ENCODE data around the gene PCSK5.

The PCSK5 gene

DNA sequence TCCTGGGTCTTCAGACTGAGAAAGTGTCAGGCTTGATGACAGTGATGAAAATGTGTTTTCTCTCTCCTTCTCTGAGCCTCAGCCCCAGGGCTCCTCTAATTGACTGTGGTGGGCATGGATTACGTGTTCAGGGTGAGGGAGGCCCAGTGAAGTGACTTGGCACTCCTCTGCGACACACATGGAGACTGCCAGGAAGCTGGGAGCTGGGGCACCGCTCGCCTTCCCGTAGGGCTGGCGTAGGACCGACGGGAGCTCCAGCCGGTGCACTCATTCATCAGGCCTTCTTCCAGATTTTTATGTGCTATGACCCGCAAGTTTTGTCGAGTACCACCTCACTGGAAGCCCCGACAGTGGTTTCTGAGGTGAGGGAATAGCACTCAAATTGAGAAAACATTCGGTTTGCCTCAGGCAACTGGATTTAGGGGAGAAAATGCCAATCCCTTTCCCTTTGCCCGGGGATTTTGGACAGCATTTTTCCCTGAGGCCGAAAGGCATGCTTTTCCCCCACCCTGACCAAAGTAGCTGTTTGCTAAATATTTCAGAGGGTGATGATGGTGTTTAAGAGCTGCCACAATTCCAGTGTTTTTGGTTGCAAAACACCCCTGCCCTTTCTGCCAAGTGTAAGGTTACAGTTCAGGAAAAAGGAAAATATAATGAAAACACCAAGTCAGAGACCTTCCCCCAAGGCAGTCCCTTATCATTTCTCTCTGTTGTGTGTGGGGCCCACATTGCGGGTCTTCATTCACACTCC, 83.7 kb downstream of the PCSK5 start:
- no peak for DNase-seq

DNA sequence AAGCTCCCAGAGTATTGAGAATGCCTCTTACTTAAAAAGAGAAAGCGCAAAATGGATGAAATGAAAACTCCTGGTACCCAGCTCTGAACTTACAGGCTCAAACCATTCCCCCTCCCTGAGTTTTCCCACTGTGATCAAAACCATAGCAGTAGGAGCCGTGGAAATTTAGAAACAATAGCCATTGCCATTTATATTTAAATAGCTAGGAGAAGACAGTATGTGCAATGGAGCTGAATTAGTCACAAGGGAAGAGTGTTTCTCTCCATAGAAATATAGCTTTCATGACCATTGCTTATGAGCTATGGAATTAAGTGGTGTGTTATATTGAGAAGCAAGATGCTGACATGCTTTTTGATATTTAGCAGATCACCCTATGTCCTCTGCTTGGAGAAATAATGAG, 84.6 kb downstream of the PCSK5 start:
- no peak for DNase-seq

DNA sequence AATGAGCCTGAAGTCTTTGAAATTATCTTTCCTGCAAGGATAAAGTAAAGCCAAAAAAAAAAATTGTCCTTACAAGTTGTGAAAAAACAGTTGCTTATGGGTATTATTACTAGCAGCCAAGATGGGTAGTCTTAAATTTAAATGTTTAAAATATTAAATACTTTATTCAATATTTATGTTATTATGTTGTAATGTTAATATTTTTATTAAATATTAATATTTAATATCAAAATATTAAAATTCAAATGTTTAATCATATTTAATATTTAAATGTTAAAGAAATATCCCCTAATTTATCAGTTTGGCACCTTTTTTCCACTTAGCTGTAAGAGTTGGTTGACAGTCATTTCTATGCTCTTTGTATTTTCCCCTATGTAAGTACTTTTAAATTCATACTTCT, 86.1 kb downstream of the PCSK5 start:
- DNase-seq: no peak

DNA sequence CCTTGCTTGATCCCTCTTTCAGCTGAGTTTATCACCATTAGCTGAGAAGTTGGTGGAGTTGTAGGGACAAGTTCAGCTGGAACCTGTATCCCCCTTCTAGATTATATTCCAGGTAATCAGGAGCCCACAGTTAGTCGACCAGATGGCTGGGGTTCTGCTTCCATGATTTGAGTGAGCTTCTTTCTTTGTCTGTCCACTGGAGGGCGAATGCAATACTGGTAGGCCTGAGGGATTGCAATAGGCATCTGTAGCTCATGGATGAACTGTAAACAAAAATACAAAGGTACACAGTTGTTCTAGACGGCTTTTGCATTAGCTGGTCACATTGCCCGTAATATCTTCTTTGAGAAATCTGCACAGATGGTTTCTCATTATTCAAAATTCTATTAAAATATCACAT, 88.9 kb downstream of the PCSK5 start:
- DNase-seq: peak; percentile 41

DNA sequence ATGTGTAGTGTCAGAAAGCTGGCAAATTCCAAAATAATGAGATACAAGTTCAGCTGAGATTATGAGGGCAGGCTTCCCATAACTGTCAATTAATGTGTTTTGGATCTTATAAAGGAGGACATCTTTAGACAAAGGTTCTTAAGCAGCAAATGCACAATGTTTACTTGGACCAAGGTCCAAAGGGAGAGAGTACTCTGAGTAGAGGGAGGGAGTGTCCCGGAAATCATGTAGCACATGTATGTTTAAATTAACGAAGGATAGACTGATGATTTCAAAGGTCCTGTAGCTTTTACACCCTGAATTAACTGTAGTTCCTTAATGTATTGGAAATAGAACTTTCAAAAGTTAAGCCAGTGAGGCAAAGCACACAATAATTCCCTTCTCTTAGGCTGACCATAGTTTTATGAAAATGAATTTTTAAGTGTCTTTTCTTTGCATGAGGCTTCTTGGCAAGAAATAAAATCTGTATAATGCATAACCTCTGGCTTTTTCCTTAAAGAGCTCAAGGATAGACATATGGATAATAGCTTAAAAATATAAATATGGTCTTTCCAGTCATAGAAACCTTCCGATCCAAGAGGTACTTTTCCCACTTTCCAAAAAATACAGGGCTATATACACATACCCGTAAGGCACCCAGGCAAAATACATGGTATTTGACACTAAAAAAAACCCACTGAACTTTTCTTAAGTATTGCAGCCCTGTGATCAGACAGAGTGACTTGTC, 93.0 kb downstream of the PCSK5 start:
- DNase-seq: no peak

DNA sequence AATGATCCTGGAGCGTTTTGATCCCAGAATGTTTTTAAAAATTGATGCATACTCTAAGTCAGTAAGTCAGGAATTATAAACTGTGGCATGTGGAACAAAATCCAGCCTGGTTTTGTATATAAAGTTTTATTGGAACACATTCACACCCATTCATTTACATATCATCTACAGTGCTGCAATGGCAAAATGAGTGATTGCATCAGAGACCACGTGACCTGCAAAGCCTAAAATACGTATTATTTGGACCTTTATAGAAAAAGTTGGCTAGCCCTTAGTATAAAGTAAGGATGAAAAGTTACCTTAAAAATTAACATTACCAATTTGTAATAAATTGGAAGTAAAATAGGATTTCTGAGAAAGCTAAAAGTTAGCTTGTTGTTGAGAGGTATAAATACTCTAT, 95.0 kb downstream of the PCSK5 start:
- DNase-seq: no peak

DNA sequence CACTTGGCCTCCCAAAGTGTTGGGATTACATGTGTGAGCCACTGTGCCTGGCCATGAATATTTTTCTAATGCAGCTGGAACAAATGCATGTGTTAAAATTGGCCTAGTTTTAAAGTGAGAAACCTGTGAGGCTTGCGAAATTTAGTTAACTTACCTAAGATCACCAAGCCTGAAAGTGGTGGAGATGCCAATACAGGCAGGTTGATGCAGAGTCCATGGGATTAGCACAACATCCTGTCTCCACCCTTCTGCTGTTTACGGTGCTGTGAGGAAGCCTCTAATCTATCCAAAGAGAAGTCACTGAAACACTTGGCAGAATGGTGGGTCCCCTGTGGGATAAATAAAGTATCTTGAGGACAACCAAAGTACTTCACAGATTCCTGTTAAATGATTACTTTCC, 98.2 kb downstream of the PCSK5 start:
- DNase-seq: no peak

DNA sequence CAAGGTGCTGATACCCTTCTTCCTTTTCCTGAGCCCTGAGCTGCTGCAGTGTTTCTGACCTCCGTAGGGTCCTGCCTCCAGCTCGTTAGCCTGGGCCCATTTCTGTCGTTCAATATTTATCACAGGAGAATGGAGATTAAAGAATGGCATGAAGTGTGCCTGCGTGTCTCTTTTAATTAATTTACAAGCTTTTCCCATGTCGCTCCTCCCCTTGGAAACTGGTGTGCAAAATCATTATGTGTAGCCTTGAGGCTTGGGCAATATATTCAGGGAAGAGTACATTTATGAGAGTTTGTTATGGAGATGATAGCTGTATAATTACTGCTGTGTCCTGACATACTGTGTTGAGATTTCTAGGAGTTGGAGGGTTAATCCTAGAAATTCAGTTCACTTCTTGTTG, 99.7 kb downstream of the PCSK5 start:
- no peak for DNase-seq

DNA sequence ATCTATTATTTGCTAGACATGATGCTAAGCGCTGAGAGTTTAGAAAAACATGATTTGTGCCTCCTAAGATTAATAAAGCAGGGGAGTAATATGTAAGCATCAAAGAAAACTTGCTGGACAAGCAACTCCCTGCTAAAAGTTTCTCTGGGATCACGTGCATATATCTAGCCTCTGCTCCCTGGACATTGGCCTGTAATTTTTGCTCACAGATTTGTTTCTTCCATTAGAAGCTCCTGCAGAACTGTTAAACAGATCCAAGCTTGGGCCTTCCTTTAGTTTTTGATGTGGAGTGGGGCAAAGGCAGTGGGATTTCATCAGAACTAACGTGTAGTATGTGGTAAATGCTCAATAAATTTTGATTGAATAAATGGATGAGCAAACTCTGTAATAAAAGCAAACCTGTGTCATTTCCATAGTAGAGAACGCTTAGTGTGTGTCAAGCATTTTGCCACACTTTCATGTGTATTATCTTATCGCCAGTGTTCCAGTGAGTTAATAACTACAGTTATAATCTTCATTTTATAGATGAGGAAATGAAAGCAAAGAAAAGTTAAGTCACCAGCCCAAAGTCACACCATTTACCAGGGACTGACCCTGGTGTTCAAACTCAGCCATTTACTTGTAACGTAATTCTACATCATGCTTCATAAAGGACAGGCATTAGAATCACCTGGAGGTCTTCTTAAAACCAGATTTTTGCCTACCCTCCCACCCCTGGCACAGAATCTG, 100.3 kb downstream of the PCSK5 start:
- DNase-seq: no peak

DNA sequence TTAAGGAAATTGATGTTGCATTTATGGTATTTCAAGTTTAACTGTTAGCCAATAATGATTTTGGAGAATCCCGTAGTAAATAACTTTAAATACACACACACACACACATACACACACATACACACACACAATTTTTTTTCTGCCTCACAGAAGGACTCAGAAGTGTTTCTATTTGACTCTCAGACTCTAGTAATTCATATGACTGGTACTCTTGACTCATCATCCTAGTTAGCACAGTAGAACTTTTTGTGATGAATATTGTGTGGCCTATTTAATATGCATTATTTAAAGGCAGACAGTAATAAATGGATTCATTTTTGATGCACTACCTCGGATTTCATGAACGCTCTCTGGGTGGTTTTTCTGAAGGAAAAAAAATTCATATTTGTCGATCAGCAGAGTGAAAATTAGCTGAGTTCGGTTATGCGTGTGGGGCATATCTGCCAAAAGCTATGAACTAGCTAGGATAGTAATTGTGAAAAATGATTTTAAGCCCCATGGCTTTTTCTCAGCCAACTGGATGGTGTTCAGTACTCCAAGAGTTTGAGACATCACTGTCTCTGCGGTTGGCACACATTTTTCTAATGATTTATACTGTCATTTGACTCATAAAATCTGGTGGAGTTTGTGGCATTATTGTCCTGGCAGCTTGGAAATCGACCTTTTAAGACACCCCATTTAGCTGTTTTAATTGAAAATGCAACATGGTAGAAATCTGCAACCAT, 102.2 kb downstream of the PCSK5 start:
- DNase-seq: no peak

DNA sequence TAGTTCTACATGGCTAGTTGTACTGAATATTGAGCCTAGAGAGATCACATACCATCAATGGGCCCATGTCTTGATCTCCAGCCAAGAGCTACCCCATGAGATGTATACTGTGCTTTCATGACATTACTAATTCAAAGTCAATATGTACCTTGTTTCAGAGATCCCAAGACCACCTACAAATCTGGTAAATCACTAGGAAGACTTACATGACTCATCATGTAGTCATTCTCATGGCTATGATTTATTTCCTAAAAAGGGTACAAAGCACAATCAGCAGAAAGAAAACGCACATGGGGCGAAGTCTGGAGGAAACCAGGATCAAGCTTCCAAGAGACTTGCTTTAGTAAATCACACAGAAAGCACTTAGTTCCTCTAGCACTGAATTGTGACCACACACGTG, 103.0 kb downstream of the PCSK5 start:
- no peak for DNase-seq

DNA sequence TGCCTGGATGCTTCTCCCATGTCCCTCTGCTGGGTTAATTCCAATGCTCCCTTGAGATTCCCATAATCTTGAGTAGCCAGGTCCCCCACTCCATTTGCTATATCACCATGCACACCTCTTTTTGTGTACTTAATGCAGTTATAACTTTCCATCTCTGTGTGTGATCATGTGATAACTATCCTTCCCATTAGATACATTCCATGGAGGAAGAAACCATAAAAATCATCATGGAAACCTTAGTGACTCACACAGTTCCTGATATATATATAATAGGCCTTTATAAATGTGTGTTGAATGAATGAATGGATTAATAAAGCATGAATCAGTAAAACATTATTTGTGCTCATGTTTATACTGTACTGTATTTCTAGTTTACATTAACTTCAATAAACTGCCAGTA, 104.6 kb downstream of the PCSK5 start:
- no peak for DNase-seq

DNA sequence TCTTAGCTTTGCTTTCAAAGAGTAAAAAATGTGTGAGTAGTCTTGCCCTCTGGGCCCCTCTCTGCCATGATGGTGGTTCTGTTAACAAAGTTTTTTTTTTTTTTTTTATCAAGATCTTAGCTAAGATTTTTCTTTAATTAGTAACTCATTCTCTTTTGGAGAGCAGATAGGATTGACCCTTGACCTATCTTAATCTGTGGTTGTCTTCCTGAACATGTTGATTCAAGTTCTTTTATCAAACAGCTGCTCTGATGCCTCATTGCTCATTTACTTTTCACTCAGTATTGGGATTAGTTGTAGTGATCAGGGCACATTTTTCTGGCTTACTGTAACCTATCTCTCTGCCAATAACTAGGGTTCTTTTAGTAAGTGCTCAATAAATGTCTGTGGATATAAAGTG, 106.3 kb downstream of the PCSK5 start:
- no peak for DNase-seq

DNA sequence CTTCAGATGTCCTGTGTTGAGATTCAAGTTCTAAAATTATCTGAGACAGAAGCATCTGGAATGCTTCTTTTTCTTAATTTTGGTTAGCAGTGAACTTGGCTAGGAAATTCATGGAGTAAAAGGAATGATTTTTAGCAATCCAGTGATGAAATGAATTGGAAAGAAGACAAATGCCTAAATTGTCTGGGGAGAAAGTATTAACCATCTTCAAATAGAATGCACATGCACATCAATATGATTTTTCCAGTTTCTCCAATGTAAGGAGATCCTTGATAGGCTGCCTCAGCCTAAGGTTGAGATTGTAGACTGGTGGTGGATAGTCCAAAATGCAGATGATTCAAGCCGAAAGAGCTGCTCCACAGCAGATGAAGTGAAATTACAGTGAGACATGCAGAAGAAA, 106.7 kb downstream of the PCSK5 start:
- no peak for DNase-seq

DNA sequence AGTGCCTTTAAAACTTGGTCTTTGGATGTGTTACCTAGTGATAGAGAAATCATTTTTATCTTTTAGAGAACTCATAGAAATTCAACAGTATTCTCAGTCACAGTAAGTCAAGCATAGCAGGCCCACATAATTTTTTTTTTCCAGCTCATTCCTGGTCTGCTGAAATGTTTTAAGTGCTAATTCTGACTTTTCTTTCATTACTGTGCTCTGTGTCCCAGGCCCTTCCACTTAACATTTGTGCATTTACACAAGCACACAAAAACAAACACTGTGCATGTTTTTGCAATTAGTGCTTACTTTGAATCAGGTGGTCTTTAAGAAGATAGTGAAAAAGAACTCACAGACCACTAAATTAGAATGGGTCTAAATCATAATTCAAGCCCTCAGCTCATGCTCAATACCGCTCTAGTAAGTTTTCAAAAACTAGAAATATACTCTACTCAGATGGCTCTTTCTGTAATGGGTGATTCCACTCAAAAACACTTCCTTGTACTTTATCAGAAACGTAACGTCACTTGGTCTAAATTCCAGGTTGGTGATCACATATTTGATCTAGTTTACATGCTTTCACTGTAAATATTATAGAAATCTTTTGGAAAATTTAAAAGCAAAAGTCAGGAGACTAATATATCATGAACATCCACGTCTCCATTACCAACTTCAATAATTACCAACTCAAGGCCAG, 107.8 kb downstream of the PCSK5 start:
- DNase-seq: no peak

DNA sequence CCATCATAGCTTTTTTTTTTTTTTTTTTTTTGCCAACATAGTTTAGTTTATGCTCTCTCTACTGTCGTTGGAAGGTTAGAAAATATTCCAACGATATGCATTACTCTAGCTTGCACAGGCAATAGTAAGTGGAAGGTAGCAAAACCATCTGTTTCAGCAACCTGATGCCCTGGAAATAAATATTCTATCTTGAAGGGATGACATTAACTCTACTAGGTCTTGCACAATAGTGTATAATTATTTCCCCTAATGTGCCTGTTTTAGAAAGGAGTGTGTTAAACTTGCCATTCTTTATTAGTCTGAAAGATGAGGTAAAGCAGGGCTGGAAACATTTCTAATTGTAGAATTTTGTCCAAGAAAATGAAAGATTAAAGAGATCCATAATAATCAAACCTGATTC, 111.0 kb downstream of the PCSK5 start:
- DNase-seq: no peak

DNA sequence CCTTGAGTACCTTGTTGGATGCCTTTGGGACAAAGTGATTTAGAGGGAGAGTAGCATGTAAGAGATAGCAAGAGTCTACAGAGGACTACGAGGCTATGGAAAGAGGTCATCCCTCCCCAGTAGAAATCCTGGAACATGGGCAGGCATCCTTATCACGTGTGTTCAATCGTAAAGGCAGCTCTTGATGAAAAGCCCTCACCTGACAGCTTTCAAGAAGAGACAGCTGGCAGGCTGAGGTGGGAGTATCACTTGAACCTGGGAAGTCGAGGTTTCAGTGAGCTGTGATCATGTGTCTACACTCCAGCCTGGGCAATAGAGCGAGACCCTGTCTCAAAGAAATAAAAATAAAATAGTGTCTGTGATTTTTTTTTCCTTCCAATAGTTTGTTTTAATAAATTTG, 112.6 kb downstream of the PCSK5 start:
- DNase-seq: no peak

DNA sequence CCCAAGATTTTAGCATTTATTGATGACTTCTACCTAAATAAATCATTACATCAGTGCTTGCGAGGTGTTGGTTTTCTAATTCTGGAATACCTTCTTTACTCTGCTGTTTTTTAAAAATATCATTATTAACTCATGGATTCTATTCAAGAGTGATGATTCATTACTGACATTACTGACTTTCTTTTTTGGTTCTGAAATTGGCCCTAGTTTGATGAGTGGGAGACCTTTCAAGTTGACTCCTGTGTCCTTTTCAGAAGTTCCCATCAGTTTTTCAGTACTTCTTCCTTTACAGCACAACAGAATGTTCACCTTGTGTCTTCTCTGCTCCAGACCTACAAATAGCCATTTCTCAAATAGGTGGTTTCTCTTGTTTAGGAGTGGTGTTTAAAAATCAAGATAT, 114.1 kb downstream of the PCSK5 start:
- no peak for DNase-seq

DNA sequence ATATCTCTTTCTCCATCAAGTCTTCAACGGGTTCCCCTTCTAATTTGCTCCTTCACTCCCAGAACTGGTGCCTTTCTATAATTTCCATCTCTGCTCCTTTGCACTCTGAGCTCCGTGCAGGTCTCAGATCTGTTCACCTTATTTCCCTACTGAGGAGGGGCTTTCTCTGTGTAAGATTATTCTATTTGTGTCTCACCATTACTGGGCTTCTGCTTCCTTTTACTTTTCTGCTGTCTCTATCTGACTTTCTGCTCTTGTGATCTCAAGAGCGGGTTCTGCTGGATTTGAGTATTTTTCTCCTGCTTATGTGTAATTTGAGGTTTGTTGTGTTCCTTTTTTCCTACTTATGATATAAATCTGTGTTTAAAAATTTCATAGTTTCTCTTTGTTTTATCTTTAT, 117.5 kb downstream of the PCSK5 start:
- DNase-seq: no peak

DNA sequence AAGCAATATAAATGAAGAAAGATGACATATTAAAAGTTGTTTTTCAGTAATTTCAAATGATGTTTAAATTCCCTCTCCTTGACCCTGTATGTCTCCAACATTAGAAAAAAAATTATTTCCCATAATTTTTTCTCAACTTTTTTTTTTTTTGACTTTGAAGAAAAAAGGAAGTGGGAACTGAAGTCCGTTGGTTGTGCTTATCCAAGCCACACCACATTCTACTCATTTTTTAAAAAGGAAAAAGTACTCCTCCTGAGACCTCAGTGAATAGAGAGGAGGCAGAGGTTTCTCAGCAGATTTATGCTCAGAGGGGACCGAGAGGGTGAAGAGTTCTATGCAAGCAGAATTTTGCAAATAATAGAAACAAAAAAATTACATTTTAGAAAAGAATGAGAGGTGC, 123.3 kb downstream of the PCSK5 start:
- DNase-seq: peak; percentile 55

DNA sequence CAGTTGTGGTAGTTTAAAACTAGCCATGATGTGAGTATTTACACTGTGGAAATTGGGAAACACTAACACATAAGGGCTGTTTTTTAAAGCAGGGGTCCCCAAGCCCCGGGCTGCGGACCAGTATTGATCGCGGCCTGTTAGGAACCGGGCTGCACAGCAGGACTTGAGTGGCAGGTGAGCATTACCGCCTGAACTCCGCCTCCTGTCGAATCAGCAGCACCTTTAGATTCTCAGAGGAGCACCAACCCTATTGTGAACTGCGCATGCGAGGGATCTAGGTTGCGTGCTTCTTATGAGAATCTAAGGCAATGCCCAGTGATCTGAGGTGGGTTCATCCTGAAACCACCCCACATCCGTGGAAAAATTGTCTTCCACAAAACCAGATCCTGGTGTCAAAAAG, 127.8 kb downstream of the PCSK5 start:
- no peak for DNase-seq

DNA sequence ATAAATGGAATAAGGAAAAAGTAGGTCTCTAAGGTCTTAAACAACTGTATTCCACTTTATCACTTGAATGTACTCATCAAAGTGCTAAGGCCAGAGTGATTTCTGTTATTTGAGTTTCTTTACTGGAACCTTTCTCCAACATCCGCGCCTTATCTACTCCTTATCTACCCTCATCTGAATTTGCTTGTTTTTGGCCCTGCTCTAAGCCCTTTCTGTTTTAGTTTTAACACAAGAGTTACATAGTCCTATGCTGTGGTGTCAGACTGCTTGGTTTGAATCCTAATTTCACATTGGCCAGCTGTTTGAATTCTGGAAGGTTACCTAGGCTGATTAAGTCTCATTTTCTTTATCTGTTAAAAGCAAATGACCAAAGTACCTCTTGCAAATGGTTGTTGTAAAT, 128.3 kb downstream of the PCSK5 start:
- DNase-seq: peak; percentile 24

DNA sequence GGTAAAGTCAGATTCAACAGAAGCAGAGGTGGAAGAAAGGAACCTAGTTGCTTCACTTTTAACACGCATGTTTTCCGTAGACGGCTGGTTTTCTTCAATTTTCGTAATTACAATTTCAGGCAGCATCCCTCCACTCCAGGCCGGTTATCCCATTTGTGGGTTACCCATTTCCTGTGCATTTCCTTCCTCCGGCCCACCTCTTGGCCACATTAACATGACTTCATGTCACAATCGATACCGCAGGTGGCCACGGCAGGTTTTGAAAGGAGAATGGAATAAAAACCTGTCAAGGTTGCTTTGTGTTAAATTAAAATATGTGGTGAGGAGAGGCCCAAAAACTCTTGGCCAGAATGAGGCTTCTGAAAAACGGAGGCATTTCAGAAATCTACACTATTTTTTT, 130.2 kb downstream of the PCSK5 start:
- DNase-seq: peak; percentile 20
